Skeletal muscle satellite cell (primary cell): Measurements from ENCODE around the gene SDK1.
A peak's percentile ranks its signal among the peaks of the same experiment; 100 is the strongest.

Experiments used
- H3K27me3 ChIP-seq: 2 replicates; pipeline ENCODE4 v1.7.0; 2013; ENCODE audit warnings: low read length; ENCODE audit not compliant: control insufficient read depth, insufficient read depth
- H3K36me3 ChIP-seq: 2 replicates; pipeline ENCODE4 v1.7.0; 2013; ENCODE audit warnings: mild to moderate bottlenecking, control low read depth, low read length; ENCODE audit not compliant: insufficient read depth
- H3K4me1 ChIP-seq: 2 replicates; pipeline ENCODE4 v1.7.0; 2013; ENCODE audit warnings: low read length; ENCODE audit not compliant: control insufficient read depth, insufficient read depth
- H3K4me2 ChIP-seq: 2 replicates; pipeline ENCODE4 v1.7.0; 2013; ENCODE audit warnings: mild to moderate bottlenecking, low read length
- H3K4me3 ChIP-seq: 2 replicates; pipeline ENCODE4 v1.7.0; 2013; ENCODE audit warnings: low read length
- H3K9ac ChIP-seq: 2 replicates; pipeline ENCODE4 v1.7.0; 2013; ENCODE audit warnings: mild to moderate bottlenecking, low read depth, low read length, moderate library complexity
- H3K9me3 ChIP-seq: replicated peaks from 2 replicates; pipeline ENCODE4 v1.7.0; 2013; ENCODE audit warnings: mild to moderate bottlenecking, control low read depth, low read length

Gene SDK1

GRCh38 chr7:3942276-3942675, 641.2 kb downstream of the SDK1 start:
- no peaks in the 10 kb centered on the region for H3K9me3 ChIP-seq
- no peaks in the 10 kb centered on the region for H3K36me3 ChIP-seq
- H3K27me3 ChIP-seq: no peaks in the 10 kb centered on the region
- no peak overlapping the region for H3K4me3 ChIP-seq
- H3K9ac ChIP-seq: no peak overlapping the region
- H3K4me1 ChIP-seq: peaks cover 9% of the 10 kb centered on the region
- H3K4me2 ChIP-seq: no peak overlapping the region

GRCh38 chr7:3942816-3943745, 642.0 kb downstream of the SDK1 start:
- Histone ChIP-seq H3K9ac (no peak overlapping the region), H3K36me3 (no peaks in the 10 kb centered on the region), H3K4me1 (peaks cover 9% of the 10 kb centered on the region), H3K9me3 (no peaks in the 10 kb centered on the region), H3K27me3 (no peaks in the 10 kb centered on the region), H3K4me2 (no peak overlapping the region), H3K4me3 (no peak overlapping the region)

- H3K4me2 ChIP-seq: no peak overlapping the region
- no peaks in the 10 kb centered on the region for H3K9me3 ChIP-seq
- H3K27me3 ChIP-seq: no peaks in the 10 kb centered on the region
- H3K9ac ChIP-seq: no peak overlapping the region
- H3K4me3 ChIP-seq: no peak overlapping the region
- peaks cover 15% of the 10 kb centered on the region for H3K4me1 ChIP-seq
- no peaks in the 10 kb centered on the region for H3K36me3 ChIP-seq
Observed at GRCh38 chr7:3943779-3944520, 642.9 kb downstream of the SDK1 start.

GRCh38 chr7:3949242-3949640, 648.2 kb downstream of the SDK1 start:
- Histone ChIP-seq H3K27me3 (no peaks in the 10 kb centered on the region), H3K9me3 (no peaks in the 10 kb centered on the region), H3K4me3 (no peak overlapping the region), H3K36me3 (peaks cover 5% of the 10 kb centered on the region), H3K9ac (peak overlapping the region; percentile 28), H3K4me1 (peaks cover 11% of the 10 kb centered on the region), H3K4me2 (peak overlapping the region; percentile 69)

- Histone ChIP-seq H3K4me1 (peaks cover 12% of the 10 kb centered on the region), H3K27me3 (no peaks in the 10 kb centered on the region), H3K4me2 (no peak overlapping the region), H3K4me3 (no peak overlapping the region), H3K9me3 (no peaks in the 10 kb centered on the region), H3K9ac (no peak overlapping the region), H3K36me3 (peaks cover 5% of the 10 kb centered on the region)
Observed at GRCh38 chr7:3950249-3950648, 649.2 kb downstream of the SDK1 start.

- H3K27me3 ChIP-seq: no peaks in the 10 kb centered on the region
- H3K9ac ChIP-seq: no peak overlapping the region
- H3K4me3 ChIP-seq: no peak overlapping the region
- H3K4me1 ChIP-seq: peaks cover 24% of the 10 kb centered on the region
- no peak overlapping the region for H3K4me2 ChIP-seq
- peaks cover 5% of the 10 kb centered on the region for H3K36me3 ChIP-seq
- no peaks in the 10 kb centered on the region for H3K9me3 ChIP-seq
Observed at GRCh38 chr7:3951316-3952055, 650.4 kb downstream of the SDK1 start.

GRCh38 chr7:3953133-3953532, 652.1 kb downstream of the SDK1 start:
- Histone ChIP-seq H3K36me3 (peaks cover 5% of the 10 kb centered on the region), H3K27me3 (no peaks in the 10 kb centered on the region), H3K9me3 (no peaks in the 10 kb centered on the region), H3K4me2 (no peak overlapping the region), H3K9ac (no peak overlapping the region), H3K4me3 (no peak overlapping the region), H3K4me1 (peaks cover 26% of the 10 kb centered on the region)

GRCh38 chr7:3953946-3954345, 652.9 kb downstream of the SDK1 start:
- Histone ChIP-seq H3K9ac (no peak overlapping the region), H3K36me3 (peaks cover 5% of the 10 kb centered on the region), H3K27me3 (no peaks in the 10 kb centered on the region), H3K4me3 (no peak overlapping the region), H3K4me2 (no peak overlapping the region), H3K4me1 (peaks cover 20% of the 10 kb centered on the region), H3K9me3 (no peaks in the 10 kb centered on the region)

GRCh38 chr7:3955026-3955425, 654.0 kb downstream of the SDK1 start:
- Histone ChIP-seq H3K4me3 (no peak overlapping the region), H3K36me3 (peaks cover 5% of the 10 kb centered on the region), H3K27me3 (no peaks in the 10 kb centered on the region), H3K4me2 (no peak overlapping the region), H3K9me3 (no peaks in the 10 kb centered on the region), H3K4me1 (peaks cover 14% of the 10 kb centered on the region), H3K9ac (no peak overlapping the region)

GRCh38 chr7:3955751-3956696, 655.0 kb downstream of the SDK1 start:
- Histone ChIP-seq H3K4me3 (peak overlapping the region; percentile 12), H3K36me3 (peaks cover 4% of the 10 kb centered on the region), H3K27me3 (no peaks in the 10 kb centered on the region), H3K4me2 (peak overlapping the region; percentile 57), H3K9ac (no peak overlapping the region), H3K9me3 (no peaks in the 10 kb centered on the region), H3K4me1 (peaks cover 14% of the 10 kb centered on the region)
